Measurements from ENCODE around the gene USP26. TPM values are rescaled to one million over a fixed set of nuclear protein-coding genes. Genes with fewer than 3 reads are reported as not detected.
A peak's percentile ranks its signal among the peaks of the same experiment; 100 is the strongest.

The USP26 gene
- total and polyA plus RNA-seq, 7 donors = not detected

- peaks cover 0 to 4% (median 0%) of the 10 kb centered on the region in 3 donors for H3K27me3 ChIP-seq (ENCODE audit: insufficient read depth in 3 of 3, low read length in 2 of 3)
- no peaks in the 10 kb centered on the region for H3K4me1 ChIP-seq
- DNase-seq (no peak), ATAC-seq (no peak)
- WGBS, 3 donors = 72 to 88% (median 86%) methylated on average over 3 of the region's 3 CpGs
- TF ChIP-seq CTCF (IDR thresholded peaks at IDR 0.05) = no peak
- no peak overlapping the region for H3K4me3 ChIP-seq
- H3K36me3 ChIP-seq (ENCODE audit: insufficient read depth in 1 of 2, low read depth in 1 of 2) = no peaks in the 10 kb centered on the region
- no peak overlapping the region for H3K27ac ChIP-seq
- H3K9me3 ChIP-seq = no peaks in the 10 kb centered on the region
- intact Hi-C loops (cut with DNase I) = no loop called here
Measured at GRCh38 chrX:133007458-133007857, 89.5 kb downstream of the USP26 start.

- no peak overlapping the region for H3K27ac ChIP-seq
- no peaks in the 10 kb centered on the region for H3K36me3 ChIP-seq (ENCODE audit: insufficient read depth in 1 of 2, low read depth in 1 of 2)
- ATAC-seq (no peak), DNase-seq (no peak)
- no peak for TF ChIP-seq CTCF (IDR thresholded peaks at IDR 0.05)
- no peaks in the 10 kb centered on the region for H3K9me3 ChIP-seq
- H3K4me1 ChIP-seq = no peaks in the 10 kb centered on the region
- intact Hi-C loops (cut with DNase I) = no loop called here
- peaks cover 0 to 4% (median 0%) of the 10 kb centered on the region in 3 donors for H3K27me3 ChIP-seq (ENCODE audit: insufficient read depth in 3 of 3, low read length in 2 of 3)
- 42 to 50% (median 45%) methylated on average over 1 of the region's 1 CpG for WGBS, 3 donors
- H3K4me3 ChIP-seq = no peak overlapping the region
Measured at GRCh38 chrX:133005616-133006015, 91.3 kb downstream of the USP26 start.

- intact Hi-C loops (cut with DNase I) = no loop called here
- ATAC-seq (no peak), DNase-seq (no peak)
- H3K4me1 ChIP-seq = no peaks in the 10 kb centered on the region
- H3K36me3 ChIP-seq (ENCODE audit: insufficient read depth in 1 of 2, low read depth in 1 of 2) = no peaks in the 10 kb centered on the region
- H3K9me3 ChIP-seq = no peaks in the 10 kb centered on the region
- H3K27me3 ChIP-seq (ENCODE audit: insufficient read depth in 3 of 3, low read length in 2 of 3) = peaks cover 0 to 4% (median 0%) of the 10 kb centered on the region in 3 donors
- TF ChIP-seq CTCF (IDR thresholded peaks at IDR 0.05) = peak; percentile 48
- no peak overlapping the region for H3K4me3 ChIP-seq
- no peak overlapping the region for H3K27ac ChIP-seq
- WGBS, 3 donors = 15 to 25% (median 21%) methylated on average over 2 of the region's 2 CpGs
Measured at GRCh38 chrX:133005042-133005441, 91.9 kb downstream of the USP26 start.

GRCh38 chrX:132999209-132999608 is 97.7 kb downstream of the USP26 start:
- no peak for TF ChIP-seq CTCF (IDR thresholded peaks at IDR 0.05)
- ATAC-seq = no peak
- no peak for DNase-seq
- H3K4me3 ChIP-seq = no peak overlapping the region
- intact Hi-C loops (cut with DNase I) = no loop called here
- no peaks in the 10 kb centered on the region for H3K9me3 ChIP-seq
- peaks cover 0 to 9% (median 0%) of the 10 kb centered on the region in 3 donors for H3K27me3 ChIP-seq (ENCODE audit: insufficient read depth in 3 of 3, low read length in 2 of 3)
- H3K27ac ChIP-seq = no peak overlapping the region
- 73 to 79% (median 76%) methylated on average over 1 of the region's 1 CpG for WGBS, 3 donors
- H3K4me1 ChIP-seq = no peaks in the 10 kb centered on the region
- no peaks in the 10 kb centered on the region for H3K36me3 ChIP-seq (ENCODE audit: insufficient read depth in 1 of 2, low read depth in 1 of 2)

- TF ChIP-seq CTCF (IDR thresholded peaks at IDR 0.05) = no peak
- no peaks in the 10 kb centered on the region for H3K36me3 ChIP-seq (ENCODE audit: insufficient read depth in 1 of 2, low read depth in 1 of 2)
- intact Hi-C loops (cut with DNase I) = no loop called here
- H3K4me1 ChIP-seq = no peaks in the 10 kb centered on the region
- no peak overlapping the region for H3K4me3 ChIP-seq
- ATAC-seq = no peak
- H3K9me3 ChIP-seq = no peaks in the 10 kb centered on the region
- peaks cover 0 to 22% (median 0%) of the 10 kb centered on the region in 3 donors for H3K27me3 ChIP-seq (ENCODE audit: insufficient read depth in 3 of 3, low read length in 2 of 3)
- H3K27ac ChIP-seq = no peak overlapping the region
- no peak for DNase-seq
- 79 to 96% (median 89%) methylated on average over 2 of the region's 2 CpGs for WGBS, 3 donors
Measured at GRCh38 chrX:132990835-132991234, 106.1 kb downstream of the USP26 start.

All from psoas muscle (tissue), 8 donors.